HG02885 (cell line): ENCODE measurements around the gene BCL2L13.
"Not testable (repeated sequence)": the region's sequence is repeated elsewhere in the genome, so short reads cannot be mapped to it uniquely, and the experiment has no call there.

Experiments
- ATAC-seq: cut with Tn5 transposase; IDR thresholded peaks from one replicate; pipeline ENCODE4 v1.9.1; 2021; ENCODE audit warnings: mild to moderate bottlenecking; ENCODE audit not compliant: unreplicated experiment, poor library complexity

Gene BCL2L13

GRCh38 chr22:17751596-17751995, 113.0 kb downstream of the BCL2L13 start:
- ATAC-seq, result no peak

DNA sequence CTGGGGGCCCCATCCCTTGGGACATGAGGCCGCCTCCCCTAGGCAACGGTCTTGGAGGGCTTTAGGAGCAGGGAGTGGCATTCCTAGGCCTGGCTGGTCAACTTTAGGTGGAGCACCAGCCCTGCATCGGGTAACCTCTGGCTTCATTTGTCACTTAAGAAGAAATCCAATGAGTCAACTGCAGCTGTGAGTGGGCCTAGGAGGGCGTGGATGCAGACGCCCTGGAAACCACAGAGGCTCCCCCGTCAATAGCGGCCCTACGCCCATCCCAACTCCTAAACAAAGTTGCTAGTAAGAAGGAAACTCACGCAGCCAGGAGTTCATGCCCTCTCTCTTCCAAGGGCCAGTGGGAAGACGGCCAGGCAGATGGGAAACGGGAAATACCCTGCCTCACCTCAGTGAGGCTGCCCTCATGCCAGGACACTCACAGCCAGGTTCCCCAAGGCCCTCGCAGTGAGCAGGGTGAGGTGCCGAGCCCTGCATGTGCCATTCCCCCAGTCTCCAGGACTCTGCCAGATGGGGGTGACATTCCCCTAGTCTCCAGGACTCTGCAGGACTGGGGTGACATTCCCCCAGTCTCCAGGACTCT, 114.9 kb downstream of the BCL2L13 start:
- ATAC-seq, result no peak

GRCh38 chr22:17754233-17754925, 115.8 kb downstream of the BCL2L13 start:
- no peak for ATAC-seq

GRCh38 chr22:17761138-17761488, 122.6 kb downstream of the BCL2L13 start:
- ATAC-seq, result no peak

GRCh38 chr22:17763442-17763841, 124.9 kb downstream of the BCL2L13 start:
- ATAC-seq, result not testable (repeated sequence)

DNA sequence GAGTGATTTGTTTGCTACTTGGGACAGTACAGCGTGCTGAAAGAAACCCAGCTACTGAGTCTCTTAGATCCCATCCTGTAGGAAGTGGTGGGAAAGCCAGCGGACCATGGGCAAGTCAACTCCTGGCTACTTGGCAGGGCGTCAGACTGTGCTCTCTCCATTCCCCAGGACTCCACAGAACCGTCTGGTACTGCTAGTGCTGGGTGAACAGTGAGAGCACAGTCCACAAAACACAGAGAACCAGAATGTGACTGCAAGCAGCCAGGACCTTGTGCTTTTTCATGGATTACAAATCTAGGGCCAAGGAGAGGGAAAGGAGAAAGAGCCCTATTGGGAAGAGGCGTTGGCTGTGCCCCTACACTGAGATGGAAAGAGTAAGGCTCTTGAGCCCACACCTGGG, 125.5 kb downstream of the BCL2L13 start:
- ATAC-seq, result no peak

GRCh38 chr22:17764852-17765251, 126.3 kb downstream of the BCL2L13 start:
- not testable (repeated sequence) for ATAC-seq

- ATAC-seq, result peak; percentile 85
Observed at GRCh38 chr22:17767233-17768065, 128.9 kb downstream of the BCL2L13 start.

GRCh38 chr22:17769013-17769715, 130.6 kb downstream of the BCL2L13 start:
- no peak for ATAC-seq

- ATAC-seq, result no peak
Observed at GRCh38 chr22:17769716-17770082, 131.1 kb downstream of the BCL2L13 start.

GRCh38 chr22:17770180-17771077, 131.9 kb downstream of the BCL2L13 start:
- ATAC-seq, result no peak

- no peak for ATAC-seq
Observed at GRCh38 chr22:17772249-17772957, 133.8 kb downstream of the BCL2L13 start.

DNA sequence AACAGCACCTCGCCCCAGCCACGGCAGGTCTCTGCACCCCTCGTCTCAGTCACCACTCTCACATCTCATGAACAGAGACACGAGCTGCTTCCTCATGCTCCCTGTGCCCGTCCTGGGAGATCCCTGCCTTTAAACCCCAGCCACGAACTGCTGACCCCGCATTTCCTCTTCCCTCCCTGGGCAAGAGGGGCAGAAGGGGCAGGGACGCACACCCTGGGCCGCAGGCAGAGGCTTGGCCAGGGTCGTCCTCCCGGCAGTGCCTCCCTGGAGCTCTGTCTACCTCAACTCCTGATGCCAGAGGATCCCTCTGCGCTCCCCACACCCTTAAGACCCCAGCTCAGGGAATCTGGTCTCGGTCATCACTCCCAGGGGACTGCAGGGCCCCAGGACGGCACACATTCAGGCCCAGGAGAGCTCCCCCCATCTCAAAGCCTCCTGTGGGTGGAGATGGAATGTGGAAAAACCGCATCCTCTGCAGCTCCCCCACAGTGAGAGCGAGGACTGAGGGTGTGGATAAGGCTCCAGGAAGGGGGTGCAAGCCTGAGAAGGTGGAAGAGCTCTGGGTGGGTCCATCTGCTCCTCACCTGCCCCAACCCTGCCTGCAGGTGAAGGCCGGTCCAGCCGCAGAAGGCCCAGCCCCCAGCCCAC, 134.5 kb downstream of the BCL2L13 start:
- ATAC-seq, result no peak

- peak; percentile 40 for ATAC-seq
Observed at GRCh38 chr22:17773606-17774205, 135.1 kb downstream of the BCL2L13 start.

GRCh38 chr22:17774206-17774925, 135.8 kb downstream of the BCL2L13 start, which contains the start of gene BID:
BID (minus strand) TSS chr22:17774469; CDS start chr22:17750116, 24,353 bp downstream.
- peak; percentile 35 for ATAC-seq

GRCh38 chr22:17774926-17775685, 136.5 kb downstream of the BCL2L13 start:
- no peak for ATAC-seq
